HG03378 (cell line): ENCODE measurements around the gene CERS6.
"Not testable (repeated sequence)": the region's sequence is repeated elsewhere in the genome, so short reads cannot be mapped to it uniquely, and the experiment has no call there.

Source experiments
- ATAC-seq: cut with Tn5 transposase; IDR thresholded peaks from one replicate; pipeline ENCODE4 v1.9.1; 2021; ENCODE audit warnings: mild to moderate bottlenecking, moderate library complexity; ENCODE audit not compliant: unreplicated experiment

Gene CERS6

GRCh38 chr2:168753765-168754329 is 297.8 kb downstream of the CERS6 start:
- no peak for ATAC-seq

GRCh38 chr2:168757223-168757622 is 301.2 kb downstream of the CERS6 start:
- ATAC-seq = no peak

DNA sequence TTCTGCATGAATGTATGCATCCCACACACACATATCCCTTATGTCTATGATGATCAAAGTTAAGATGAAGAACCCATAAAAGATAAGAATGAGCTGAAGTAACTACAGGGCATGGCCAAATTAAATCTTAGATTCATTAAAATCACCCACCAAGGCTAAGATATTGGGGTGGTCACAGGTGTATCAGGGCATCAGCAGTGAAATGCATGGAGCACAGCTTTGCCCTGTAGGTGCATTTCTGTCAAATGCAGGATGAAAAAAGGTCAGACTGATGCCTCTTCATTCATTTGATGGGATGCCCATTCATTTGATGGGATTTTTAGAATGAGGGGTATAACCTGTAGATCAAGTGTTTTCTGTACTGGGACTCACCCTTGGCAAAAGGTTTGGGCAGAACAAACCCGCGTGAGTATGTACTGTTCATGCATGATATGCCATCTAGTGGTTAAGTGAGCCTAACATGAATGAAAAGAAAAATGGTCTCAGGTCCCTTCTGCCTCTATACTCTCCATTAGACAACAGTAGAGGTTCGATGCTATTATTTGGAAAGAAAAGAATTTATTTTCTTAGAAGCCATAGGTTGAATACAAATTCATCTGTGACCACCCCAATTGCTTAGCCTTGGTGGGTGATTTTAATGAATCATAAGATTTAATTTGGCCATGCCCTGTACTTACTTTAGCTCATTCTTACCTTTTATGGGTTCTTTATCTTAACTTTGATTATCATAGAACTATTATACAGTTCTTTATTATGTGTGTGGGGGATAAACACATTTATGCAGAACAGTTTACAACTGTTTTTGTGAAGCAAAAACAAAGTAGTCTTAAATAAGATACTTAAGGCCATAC is 303.1 kb downstream of the CERS6 start:
- ATAC-seq = peak; percentile 82

- no peak for ATAC-seq
These were observed 309.3 kb downstream of the CERS6 start for GRCh38 chr2:168765401-168765800.

DNA sequence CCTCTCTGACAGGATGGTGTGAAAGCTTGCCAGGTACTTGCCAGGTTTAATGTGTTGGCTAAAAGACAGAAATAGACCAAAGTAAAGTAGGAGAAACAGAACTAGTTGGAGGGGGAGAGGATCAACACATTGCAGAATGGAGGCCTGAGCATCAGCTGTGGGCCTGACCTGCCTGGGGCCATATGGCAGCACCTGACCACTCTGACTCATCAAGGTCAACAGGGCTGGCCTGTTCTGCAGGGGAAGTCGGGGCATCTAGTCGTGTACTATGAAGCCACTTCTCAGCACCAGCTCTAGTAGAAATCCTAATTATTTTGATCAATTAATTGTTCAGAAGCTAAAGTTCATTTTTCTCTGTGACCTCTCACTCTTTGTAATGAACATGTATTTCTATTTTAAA is 310.5 kb downstream of the CERS6 start:
- ATAC-seq = no peak

DNA sequence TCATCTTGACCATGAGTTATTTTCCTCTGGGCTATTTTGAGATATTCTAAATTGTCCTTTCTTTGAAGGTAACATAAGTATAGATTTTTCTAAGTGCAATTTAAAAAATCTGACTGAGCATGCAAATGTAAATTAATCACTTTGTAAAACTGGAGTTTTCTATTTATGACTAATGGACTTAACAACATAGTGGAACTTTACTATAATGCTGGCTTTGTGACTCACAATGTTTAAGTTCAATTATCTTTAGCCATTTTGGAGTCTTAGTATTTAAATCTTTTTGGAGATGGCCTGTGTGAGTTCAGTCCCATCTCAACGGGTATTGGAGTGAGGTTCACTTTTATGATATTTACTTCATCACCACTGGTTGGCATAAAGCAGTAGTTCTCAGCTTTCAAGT is 311.2 kb downstream of the CERS6 start:
- no peak for ATAC-seq

DNA sequence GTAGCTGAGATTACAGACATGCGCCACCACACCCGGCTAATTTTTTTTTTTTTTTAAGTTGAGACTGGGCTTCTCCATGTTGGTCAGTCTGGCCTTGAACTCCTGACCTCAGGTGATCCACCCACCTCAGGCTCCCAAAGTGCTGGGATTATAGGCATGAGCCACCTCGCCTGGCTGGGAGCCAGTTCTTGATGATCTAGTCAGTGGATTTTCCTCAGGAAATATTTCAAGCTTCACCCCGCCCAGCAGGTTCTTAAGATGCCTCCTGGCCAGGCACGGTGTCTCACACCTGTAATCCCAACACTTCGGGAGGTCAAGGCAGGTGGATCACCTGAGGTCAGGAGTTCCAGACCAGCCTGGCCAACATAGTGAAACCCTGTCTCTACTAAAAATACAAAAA is 312.3 kb downstream of the CERS6 start:
- ATAC-seq = not testable (repeated sequence)

DNA sequence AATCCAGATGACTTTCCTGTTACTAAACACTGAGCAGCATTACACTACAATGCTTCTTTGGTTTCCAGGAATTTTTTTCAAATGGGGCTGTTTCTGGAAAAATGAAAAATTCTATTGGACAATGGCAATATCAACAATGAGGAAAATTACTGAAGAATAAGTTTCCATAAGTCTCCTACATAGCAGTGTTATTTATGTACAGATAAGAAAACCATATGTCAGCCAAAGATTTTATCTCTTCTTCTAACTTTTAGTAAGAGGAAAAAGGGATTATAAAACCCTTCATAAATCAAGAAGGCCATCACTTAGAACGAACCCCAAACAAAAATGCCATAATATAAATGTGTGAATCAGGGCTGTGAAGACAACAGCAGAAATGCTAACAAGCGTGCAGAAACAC is 314.7 kb downstream of the CERS6 start:
- ATAC-seq = no peak

- ATAC-seq = no peak
These were observed 316.6 kb downstream of the CERS6 start for GRCh38 chr2:168772704-168773103.

DNA sequence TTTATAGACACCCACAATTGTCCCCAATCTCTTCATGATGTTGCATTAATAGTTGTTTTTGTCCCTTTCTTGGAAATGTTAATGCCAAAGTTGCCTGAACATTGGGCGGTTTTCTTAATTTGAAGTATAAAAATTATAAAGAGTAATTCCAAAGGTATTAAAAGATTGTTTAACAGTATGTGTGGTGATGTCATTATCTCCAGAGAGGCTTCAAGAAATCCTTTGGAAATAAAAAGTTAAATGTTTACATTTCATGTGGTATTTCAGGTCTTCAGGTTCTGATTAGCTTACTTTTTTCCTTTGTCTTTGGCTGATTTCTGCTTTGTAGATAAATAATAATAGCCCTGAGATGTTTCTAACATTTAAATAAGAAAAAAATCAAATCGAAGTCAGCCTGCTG is 317.1 kb downstream of the CERS6 start:
- ATAC-seq = no peak

- no peak for ATAC-seq
These were observed 317.8 kb downstream of the CERS6 start for GRCh38 chr2:168773719-168774521.

- ATAC-seq = no peak
These were observed 319.8 kb downstream of the CERS6 start for GRCh38 chr2:168775837-168776236.

DNA sequence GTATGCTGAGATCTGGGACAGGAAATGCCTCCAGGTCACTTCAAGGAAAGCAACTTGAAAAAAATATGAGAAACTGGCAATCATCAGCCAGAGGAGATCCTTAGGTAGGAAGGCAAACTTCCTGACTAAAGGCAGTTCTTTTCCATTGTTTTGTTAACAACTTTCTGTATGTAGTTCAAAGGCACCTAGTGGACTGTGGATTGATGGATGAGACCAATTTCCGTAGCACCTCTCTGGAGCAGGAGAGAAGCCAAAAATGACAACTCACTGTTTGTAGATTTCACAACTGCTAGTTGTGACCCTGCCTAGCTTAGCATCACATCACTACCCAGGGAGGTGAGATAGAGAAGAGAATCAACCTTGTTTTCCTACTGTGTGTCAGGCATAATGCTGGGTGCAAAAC is 324.6 kb downstream of the CERS6 start:
- no peak for ATAC-seq

DNA sequence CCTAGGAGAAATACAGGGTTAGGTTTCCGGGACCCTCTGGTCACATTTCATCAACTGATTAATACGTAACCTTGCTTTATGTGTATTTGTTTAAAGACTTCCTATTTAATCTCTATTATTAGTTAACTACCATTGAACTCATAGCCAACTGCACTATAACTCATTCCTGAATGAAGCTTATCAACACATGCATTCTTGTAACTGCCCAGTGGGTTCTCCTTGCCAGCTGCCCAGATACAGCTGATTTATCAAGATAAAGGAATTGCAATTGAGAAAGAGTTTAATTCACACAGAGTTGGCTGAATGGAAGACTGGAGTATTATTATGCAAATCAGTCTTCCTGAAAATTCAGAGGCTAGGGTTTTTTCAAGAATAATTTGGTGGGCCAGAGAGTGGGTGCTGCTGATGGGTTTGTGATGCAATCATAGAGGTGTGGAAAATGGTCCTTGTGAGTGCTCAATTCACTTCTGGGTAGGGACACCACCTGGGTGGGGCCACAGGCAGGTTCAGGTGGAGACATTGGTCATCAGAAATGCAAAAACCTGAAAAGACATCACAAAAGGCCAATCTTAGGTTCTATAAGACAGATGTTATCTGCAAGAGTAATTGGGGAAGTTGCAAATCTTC is 325.2 kb downstream of the CERS6 start:
- no peak for ATAC-seq

GRCh38 chr2:168782271-168782670 is 326.2 kb downstream of the CERS6 start:
- ATAC-seq = no peak

DNA sequence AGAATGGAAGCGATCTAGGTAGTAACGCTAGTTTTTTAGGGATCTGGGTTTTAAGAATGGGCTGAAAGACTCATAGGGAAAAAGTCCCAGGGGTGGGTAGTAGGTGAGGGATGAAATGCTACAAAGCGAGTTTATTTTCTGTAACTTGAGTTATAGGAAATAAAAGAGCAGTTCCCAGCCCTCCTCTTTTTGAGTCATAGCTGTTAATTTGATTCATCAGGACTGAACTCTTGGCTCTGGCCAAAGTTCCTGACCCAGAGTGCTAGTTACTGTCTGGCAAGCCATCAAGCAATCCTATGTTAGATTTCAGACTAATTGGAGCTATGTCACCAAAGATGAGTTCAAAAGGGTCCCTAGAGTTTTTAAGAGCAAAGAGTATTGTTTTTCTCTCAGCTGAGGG is 328.9 kb downstream of the CERS6 start:
- no peak for ATAC-seq

DNA sequence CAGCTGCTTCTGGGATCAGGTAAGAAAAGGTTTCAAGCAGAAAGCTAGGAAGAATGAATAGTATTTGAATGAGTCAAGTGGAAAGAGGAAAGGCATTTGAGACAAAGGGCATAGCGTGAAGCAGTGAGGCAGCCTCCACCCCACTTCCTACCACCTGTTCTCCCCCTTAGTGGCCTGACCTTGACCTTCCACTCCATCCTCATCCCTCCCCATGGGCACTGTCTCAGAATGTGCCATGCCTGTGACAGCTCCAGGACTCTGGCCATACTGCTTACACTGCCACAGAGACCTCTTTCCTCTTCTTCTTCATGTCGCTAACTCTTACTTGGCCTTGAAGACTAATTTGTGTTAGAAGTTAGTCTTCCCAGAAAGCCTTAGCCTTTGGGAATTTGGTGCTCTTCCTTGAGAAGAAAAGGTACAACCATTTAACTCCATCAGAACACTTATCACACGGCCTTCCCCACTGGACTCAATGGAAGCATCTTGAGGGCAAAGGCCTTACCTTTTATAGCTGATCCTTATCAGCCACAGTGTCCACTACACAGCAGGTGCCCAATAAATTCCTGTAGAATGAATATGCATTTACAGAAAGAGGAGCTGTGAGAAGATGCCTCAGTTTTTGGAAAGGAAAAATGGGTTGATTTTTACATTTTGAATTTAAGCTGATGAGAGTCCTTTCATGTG is 331.2 kb downstream of the CERS6 start:
- ATAC-seq = no peak

- no peak for ATAC-seq
These were observed 331.8 kb downstream of the CERS6 start for GRCh38 chr2:168787782-168788376.

DNA sequence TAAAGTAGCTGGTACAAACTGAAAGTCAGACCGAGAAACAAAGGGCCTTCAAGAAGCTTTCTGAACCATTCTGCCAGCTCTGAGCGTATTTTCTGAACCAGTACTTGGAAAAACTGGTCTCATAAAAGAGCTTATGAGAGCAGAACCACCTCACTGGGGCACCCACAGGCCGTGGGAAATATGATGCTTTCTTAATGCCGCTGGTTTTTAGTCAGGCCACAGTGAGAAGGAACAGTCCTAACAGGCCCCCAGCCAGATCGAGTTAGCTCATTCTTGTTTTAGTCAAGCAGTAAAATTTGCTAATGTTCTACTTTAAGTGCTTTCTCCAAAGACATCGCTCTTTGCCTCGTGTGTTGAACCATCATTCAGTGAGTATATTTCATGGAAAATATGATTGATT is 333.7 kb downstream of the CERS6 start:
- no peak for ATAC-seq

GRCh38 chr2:168790226-168790902 is 334.3 kb downstream of the CERS6 start:
- no peak for ATAC-seq
